BJ (cell line): ENCODE measurements around the gene EXD2. TPM values are rescaled to one million over a fixed set of nuclear protein-coding genes. Genes with fewer than 3 reads are reported as not detected.

Experiments used
- CTCF ChIA-PET: fragments of 350-600 bp; formaldehyde crosslinking; extraction: SDS; loops from one replicate; lab custom pipeline; 2021; ENCODE audit warnings: antibody characterized with exemption, inconsistent platforms; lab: Yijun Ruan, JAX
- POLR2A ChIA-PET: fragments of 300-600 bp; sonication (Branson Sonifier 250); formaldehyde crosslinking; extraction: SDS; loops from one replicate; lab custom pipeline; 2021; ENCODE audit warnings: antibody characterized with exemption; lab: Charles Lee
- DNase-seq: peaks from one replicate; pipeline ENCODE4 v3.0.0-alpha.2; 2011; ENCODE audit warnings: low read depth
- H3K27me3 ChIP-seq: 2 replicates; pipeline ENCODE4 v1.6.0; 2011; ENCODE audit warnings: low read length; ENCODE audit not compliant: control insufficient read depth, insufficient read depth
- H3K36me3 ChIP-seq: 2 replicates; pipeline ENCODE4 v1.5.1; 2011; ENCODE audit warnings: low read length; ENCODE audit not compliant: control insufficient read depth, insufficient read depth
- H3K4me3 ChIP-seq: 2 replicates; pipeline ENCODE4 v1.5.1; 2011; ENCODE audit warnings: low read depth, mild to moderate bottlenecking, control low read depth, low read length
- polyA plus RNA-seq: library from polyadenylated mRNA; depleted of rRNA; stranded (reverse); fragments of >200 nt; gene quantifications from 2 replicates; pipeline ENCODE4 v1.2.3, GENCODE V29; 2011
- TF ChIP-seq, protein P1 (sequence below): IDR thresholded peaks from 2 replicates; pipeline ENCODE4 v1.5.1; 2011; ENCODE audit warnings: low read depth, mild to moderate bottlenecking, control low read depth, inconsistent platforms, low read length, moderate library complexity; ENCODE audit not compliant: insufficient read depth

Gene EXD2
- polyA plus RNA-seq, 1 experiment = 17.7 TPM

DNA sequence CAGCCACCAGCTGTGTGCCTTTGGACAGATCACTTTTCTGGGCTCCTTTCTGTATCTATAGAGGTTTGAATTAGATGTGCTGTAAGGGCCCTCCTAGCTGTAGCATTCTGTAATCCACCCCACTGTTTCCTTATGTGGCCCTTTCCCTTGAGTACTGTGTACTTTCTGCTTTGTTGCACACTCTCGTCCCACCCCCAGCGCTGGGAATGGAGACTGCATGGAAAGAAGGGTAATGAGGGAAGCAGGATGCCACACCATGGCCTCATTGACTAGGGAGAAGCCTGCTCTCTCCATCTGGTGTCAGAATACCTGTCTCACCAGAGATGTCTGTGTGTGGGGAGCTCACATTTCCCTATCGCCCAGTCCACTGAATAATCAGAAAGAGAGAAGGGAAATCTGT, 55.0 kb downstream of the EXD2 start:
- H3K36me3 ChIP-seq = no peaks in the 10 kb centered on the region
- no peak overlapping the region for H3K4me3 ChIP-seq
- TF ChIP-seq, protein P1, sequence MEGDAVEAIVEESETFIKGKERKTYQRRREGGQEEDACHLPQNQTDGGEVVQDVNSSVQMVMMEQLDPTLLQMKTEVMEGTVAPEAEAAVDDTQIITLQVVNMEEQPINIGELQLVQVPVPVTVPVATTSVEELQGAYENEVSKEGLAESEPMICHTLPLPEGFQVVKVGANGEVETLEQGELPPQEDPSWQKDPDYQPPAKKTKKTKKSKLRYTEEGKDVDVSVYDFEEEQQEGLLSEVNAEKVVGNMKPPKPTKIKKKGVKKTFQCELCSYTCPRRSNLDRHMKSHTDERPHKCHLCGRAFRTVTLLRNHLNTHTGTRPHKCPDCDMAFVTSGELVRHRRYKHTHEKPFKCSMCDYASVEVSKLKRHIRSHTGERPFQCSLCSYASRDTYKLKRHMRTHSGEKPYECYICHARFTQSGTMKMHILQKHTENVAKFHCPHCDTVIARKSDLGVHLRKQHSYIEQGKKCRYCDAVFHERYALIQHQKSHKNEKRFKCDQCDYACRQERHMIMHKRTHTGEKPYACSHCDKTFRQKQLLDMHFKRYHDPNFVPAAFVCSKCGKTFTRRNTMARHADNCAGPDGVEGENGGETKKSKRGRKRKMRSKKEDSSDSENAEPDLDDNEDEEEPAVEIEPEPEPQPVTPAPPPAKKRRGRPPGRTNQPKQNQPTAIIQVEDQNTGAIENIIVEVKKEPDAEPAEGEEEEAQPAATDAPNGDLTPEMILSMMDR = no peak
- DNase-seq = no peak
- ChIA-PET CTCF (interaction anchor here (0.6 to 3.7 kb wide), 6 partner anchors 22 to 222 kb away, joined by 3 to 14 read pairs (median 6); no protein-coding TSS in a partner anchor), POLR2A (no interaction called here)
- no peaks in the 10 kb centered on the region for H3K27me3 ChIP-seq

DNA sequence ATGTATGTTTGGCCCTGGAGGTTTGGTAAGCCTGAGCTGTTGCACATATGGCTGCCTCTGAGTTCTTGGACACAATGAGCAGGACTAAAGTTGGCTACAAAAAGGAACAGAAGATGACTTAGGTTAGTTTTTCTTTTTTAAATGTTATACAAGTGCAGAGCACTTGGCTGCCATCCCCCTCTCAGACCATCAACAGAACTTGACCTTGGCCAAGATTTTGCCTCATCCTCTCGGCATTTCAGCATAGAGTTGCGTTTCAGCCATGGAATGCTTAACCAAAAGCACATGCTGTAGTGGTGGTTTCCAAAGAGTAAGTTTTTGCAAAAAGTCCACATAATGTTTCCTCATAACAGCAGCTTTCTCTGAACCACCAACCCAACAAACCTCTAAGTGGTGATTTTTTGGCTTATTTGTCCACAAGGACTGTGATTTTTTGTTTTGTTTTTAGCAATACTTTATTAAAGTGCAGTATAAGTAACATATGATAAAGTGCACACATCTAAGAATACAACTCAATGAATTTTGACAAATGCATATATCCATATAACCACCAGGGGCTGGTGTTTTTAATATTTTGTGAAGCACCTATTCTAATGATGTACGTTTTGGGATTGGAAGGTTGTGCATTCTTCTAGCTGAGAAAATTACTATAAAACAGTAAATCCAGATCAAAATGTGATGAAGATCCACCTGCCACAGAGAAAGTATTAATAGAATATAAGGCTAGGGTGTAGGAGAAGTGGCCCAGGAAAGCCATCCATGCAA, 56.6 kb downstream of the EXD2 start:
- DNase-seq = peak; percentile 92
- H3K36me3 ChIP-seq = no peaks in the 10 kb centered on the region
- H3K4me3 ChIP-seq = no peak overlapping the region
- TF ChIP-seq, protein P1 = peak; percentile 45; the same call in 1 of the 2 replicates
- ChIA-PET CTCF (interaction anchor here (0.7 to 4.1 kb wide), 16 partner anchors 8 to 212 kb away, joined by 3 to 17 read pairs (median 4); partner anchors contain the start of gene GALNT16), POLR2A (interaction anchor here (0.7 kb wide), 1 partner anchor 20 kb away, joined by 5 read pairs; no protein-coding TSS in a partner anchor)
- H3K27me3 ChIP-seq = no peaks in the 10 kb centered on the region

DNA sequence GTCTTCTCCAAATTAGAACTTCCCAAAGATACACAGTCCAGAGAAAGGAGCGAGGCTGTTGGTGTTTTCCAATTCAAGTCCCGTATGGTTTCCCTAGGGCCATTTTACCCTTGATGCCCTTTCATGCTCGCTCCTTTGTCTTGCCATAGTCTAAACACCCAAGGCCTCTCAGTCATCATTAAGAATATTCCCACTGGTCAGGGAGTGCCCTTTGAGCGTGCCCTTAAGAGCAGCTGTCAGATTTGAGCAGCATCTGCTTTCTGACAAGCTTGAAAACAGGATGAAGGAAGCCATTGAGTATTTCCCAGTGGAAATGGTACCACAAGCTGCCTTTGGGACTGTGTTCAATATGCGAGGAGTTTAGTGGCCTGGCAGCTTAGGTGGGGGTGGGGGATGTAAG, 58.3 kb downstream of the EXD2 start:
- Histone ChIP-seq H3K36me3 (no peaks in the 10 kb centered on the region), H3K27me3 (no peaks in the 10 kb centered on the region), H3K4me3 (no peak overlapping the region)
- ChIA-PET POLR2A (no interaction called here), CTCF (interaction anchor here (4.1 kb wide), 1 partner anchor 10 kb away, joined by 17 read pairs; the partner anchor contains the start of gene GALNT16)
- TF ChIP-seq, protein P1 = no peak
- no peak for DNase-seq

DNA sequence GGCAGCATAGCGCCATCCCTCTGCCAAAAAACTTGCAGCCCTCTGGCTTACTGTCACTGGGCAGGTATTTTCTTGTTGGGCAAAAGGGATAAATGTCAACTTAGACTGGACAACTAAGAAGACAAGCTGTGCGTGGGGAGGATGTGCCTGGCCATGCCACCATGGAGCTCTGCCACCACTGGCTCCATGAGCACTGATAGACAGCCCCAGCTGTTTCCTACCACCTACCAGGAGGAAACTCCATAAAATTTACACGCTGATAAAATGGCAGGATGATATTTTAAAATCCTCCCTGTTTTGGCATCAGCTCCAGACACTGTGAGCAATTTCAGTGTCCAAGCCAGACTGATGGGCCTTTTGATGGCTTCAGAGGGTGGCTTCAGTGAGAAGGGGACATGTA, 61.6 kb downstream of the EXD2 start:
- H3K4me3 ChIP-seq = no peak overlapping the region
- peaks cover 8% of the 10 kb centered on the region for H3K27me3 ChIP-seq
- no peaks in the 10 kb centered on the region for H3K36me3 ChIP-seq
- CTCF ChIA-PET = interaction anchor here (0.7 to 1.8 kb wide), 4 partner anchors 10 to 113 kb away, joined by 3 to 5 read pairs (median 4); no protein-coding TSS in a partner anchor
- TF ChIP-seq, protein P1 = no peak
- POLR2A ChIA-PET = no interaction called here
- no peak for DNase-seq

DNA sequence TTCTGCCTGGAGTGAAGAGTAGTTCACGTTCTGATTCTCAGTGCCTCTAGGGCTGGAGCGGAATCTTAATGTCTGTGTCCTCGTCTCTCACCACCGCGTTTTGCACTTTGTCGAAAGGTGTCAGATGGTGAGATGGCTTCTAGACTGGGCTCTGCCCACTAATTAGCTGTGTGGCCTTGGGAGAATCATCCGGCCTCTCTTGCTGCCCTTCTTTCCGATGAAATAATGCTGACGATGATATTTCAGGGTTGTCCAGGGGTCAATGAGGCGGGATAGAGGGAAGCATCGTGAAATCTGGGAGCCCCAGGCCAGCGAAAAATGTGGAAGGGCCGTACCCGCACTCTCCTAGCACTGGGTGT, 67.8 kb downstream of the EXD2 start:
- peaks cover 29% of the 10 kb centered on the region for H3K27me3 ChIP-seq
- ChIA-PET POLR2A (no interaction called here), CTCF (interaction anchor here (0.6 to 3.4 kb wide), 2 partner anchors 10 to 31 kb away, joined by 3 to 17 read pairs; no protein-coding TSS in a partner anchor)
- H3K4me3 ChIP-seq = no peak overlapping the region
- no peak for DNase-seq
- TF ChIP-seq, protein P1 = no peak
- no peaks in the 10 kb centered on the region for H3K36me3 ChIP-seq
